ENCODE results near the gene RABL3.

GRCh38 chr3:120688121-120688520 is 54.2 kb downstream of the RABL3 start:
- TF ChIP-seq CTCF (IDR thresholded peaks at IDR 0.05; ENCODE audit: insufficient read depth, low read length), result no peak
- TF ChIP-seq GABPA (IDR thresholded peaks at IDR 0.05; ENCODE audit: low read depth), result no peak
- TF ChIP-seq POLR2AphosphoS5 (IDR thresholded peaks at IDR 0.05; ENCODE audit: low read depth), result no peak

Data from HL-60 (cell line).